ENCODE measurements around the gene RPL11. TPM values are rescaled to one million over a fixed set of nuclear protein-coding genes. Genes with fewer than 3 reads are reported as not detected.
"Not testable (repeated sequence)": the region's sequence is repeated elsewhere in the genome, so short reads cannot be mapped to it uniquely, and the experiment has no call there.

The RPL11 gene
- polyA plus RNA-seq, 4 donors, result 1,603 to 3,255 (median 2,883) TPM

DNA sequence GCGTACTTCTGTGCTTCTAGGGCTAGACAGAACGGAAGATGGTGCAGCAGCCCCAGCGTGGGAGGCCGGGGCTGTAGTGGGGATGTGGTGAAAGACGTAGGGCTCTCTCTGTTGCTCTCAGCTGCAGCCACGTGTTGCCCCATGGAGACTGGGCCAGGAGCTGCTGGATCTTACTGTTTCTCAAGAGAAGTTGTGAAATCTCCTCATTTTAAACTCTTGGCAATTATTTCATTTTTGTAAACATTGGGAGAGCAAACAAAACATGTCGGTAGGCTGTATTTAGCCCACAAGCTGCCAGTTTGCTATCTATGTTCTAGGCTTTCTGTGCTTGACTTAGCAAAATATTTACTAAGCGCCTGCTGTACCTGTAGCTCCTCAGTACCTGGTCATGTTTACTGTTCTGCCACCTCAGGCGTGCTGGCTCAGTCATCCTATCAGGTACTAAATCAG, 35.8 kb downstream of the RPL11 start:
- Histone ChIP-seq H3K36me3 (ENCODE audit: control insufficient read depth in 3 of 3, insufficient read depth in 2 of 3, low read depth in 1 of 3, low read length in 3 of 3) (no peaks in the 10 kb centered on the region), H3K4me1 (ENCODE audit: control insufficient read depth in 3 of 3, insufficient read depth in 2 of 3, low read depth in 1 of 3, low read length in 2 of 3) (peaks cover 0 to 14% (median 3%) of the 10 kb centered on the region in 3 donors), H3K27ac (ENCODE audit: low read depth in 1 of 3, low read length in 2 of 3) (peak overlapping the region in 2 of 3 donors; percentile 1 to 2), H3K27me3 (ENCODE audit: control insufficient read depth in 3 of 3, insufficient read depth in 3 of 3, low read length in 3 of 3) (no peaks in the 10 kb centered on the region), H3K9me3 (ENCODE audit: control insufficient read depth in 2 of 2, insufficient read depth in 1 of 2, low read depth in 1 of 2, low read length in 1 of 2) (no peaks in the 10 kb centered on the region), H3K4me3 (ENCODE audit: low read depth in 1 of 3, low read length in 3 of 3) (no peak overlapping the region)
- DNase-seq, result peak in 1 of 2 donors; percentile 45
- 44 to 72% (median 60%) methylated on average over 9 of the region's 9 CpGs for WGBS, 3 donors
- no peak for FAIRE-seq

DNA sequence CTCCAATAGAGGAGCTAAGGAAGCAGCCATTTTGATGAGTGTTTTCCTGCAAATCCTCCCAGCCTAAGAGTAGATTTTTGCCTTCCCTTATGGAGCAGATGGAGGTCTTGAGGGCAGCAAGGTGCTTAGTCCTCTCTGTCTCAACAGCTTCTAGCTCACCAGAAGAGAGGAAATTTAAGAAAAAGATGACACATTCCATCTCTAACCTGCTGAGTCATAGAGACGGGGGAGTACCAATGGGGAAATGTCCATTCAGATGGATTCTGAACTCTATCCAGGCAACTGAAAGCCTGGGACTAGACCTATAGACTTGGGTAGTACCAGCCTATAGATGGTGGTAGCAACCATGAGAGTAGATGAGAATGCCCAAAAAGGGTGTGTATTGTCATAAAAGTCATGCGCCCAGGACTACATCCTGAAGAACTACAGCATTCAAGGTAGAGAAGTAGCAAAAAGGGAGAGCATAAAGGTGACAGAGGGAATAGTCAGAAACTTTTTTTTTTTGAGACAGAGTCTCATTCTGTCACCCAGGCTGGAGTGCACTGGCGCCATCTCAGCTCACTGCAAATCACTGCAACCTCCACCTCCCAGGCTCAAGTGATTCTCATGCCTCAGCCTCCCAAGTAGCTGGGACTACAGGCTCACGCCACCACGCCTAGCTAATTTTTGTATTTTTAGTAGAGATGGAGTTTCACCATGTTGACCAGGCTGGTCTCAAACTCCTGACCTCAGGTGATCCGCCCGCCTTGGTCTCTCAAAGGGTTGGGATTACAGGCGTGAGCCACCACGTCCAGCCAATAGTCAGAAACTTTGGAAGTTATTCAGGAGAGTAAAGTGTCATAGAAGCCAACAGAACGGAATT, 41.0 kb downstream of the RPL11 start:
- FAIRE-seq (no peak), DNase-seq (no peak)
- H3K27ac ChIP-seq (ENCODE audit: low read depth in 1 of 3, low read length in 2 of 3), result no peak overlapping the region
- H3K36me3 ChIP-seq (ENCODE audit: control insufficient read depth in 3 of 3, insufficient read depth in 2 of 3, low read depth in 1 of 3, low read length in 3 of 3), result no peaks in the 10 kb centered on the region
- H3K27me3 ChIP-seq (ENCODE audit: control insufficient read depth in 3 of 3, insufficient read depth in 3 of 3, low read length in 3 of 3), result no peaks in the 10 kb centered on the region
- no peaks in the 10 kb centered on the region for H3K9me3 ChIP-seq (ENCODE audit: control insufficient read depth in 2 of 2, insufficient read depth in 1 of 2, low read depth in 1 of 2, low read length in 1 of 2)
- peaks cover 0 to 8% (median 3%) of the 10 kb centered on the region in 3 donors for H3K4me1 ChIP-seq (ENCODE audit: control insufficient read depth in 3 of 3, insufficient read depth in 2 of 3, low read depth in 1 of 3, low read length in 2 of 3)
- WGBS, 3 donors, result 92 to 98% (median 94%) methylated on average over 10 of the region's 10 CpGs
- H3K4me3 ChIP-seq (ENCODE audit: low read depth in 1 of 3, low read length in 3 of 3), result no peak overlapping the region

DNA sequence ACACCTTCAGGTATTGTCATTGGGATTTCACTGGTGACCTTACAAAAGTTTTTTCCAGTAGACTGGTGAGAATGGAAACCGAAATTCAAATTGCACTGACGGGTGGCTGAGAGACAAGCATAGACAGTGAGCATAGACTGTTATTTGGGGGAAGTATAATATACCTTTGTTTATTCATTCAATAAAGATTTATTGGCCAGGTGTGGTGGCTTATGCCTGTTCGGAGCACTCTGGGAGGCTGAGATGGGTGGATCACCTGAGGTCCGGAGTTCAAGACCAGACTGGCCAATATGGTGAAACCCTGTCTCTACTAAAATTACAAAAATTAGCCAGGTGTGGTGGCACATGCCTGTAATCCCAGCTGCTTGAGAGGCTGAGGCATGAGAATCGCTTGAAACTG, 41.7 kb downstream of the RPL11 start:
- H3K4me3 ChIP-seq (ENCODE audit: low read depth in 1 of 3, low read length in 3 of 3); H3K27me3 ChIP-seq (ENCODE audit: control insufficient read depth in 3 of 3, insufficient read depth in 3 of 3, low read length in 3 of 3); H3K27ac ChIP-seq (ENCODE audit: low read depth in 1 of 3, low read length in 2 of 3); H3K4me1 ChIP-seq (ENCODE audit: control insufficient read depth in 3 of 3, insufficient read depth in 2 of 3, low read depth in 1 of 3, low read length in 2 of 3); H3K9me3 ChIP-seq (ENCODE audit: control insufficient read depth in 2 of 2, insufficient read depth in 1 of 2, low read depth in 1 of 2, low read length in 1 of 2); FAIRE-seq; DNase-seq; H3K36me3 ChIP-seq (ENCODE audit: control insufficient read depth in 3 of 3, insufficient read depth in 2 of 3, low read depth in 1 of 3, low read length in 3 of 3): not testable (repeated sequence)
- WGBS, 3 donors, result 64 to 82% (median 67%) methylated on average over 5 of the region's 5 CpGs

DNA sequence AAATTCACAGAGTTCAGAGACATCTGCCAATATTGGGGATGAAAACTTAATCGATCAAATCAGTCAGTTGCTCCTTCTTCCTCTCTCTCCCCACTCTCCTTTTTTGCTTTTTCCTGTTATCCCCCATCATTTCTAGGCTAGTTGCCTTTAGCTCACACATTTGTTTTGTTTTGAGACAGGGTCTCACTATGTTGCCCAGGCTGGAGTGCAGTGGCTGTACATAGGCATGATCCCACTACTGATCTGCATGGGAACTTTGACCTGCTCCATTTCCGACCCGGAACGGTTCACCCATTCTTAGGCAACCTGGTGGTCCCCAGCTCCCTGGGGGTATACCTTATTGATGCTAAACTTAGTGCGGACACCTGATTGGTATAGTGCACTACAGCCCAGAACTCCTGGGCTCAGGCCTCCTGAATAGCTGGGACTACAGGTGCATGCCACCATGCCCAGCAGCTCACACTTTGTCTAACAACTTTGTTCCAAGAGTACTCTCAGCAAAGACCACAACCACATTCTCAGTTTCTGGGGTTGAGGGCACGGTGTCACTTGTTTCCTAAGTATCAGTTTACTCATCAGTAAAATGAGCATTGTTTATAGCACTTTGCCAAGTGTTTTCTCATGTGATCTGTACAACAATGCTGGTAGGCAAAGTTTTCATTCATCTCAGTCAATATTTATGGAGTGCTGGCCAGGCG, 45.0 kb downstream of the RPL11 start:
- Histone ChIP-seq H3K9me3 (ENCODE audit: control insufficient read depth in 2 of 2, insufficient read depth in 1 of 2, low read depth in 1 of 2, low read length in 1 of 2) (no peaks in the 10 kb centered on the region), H3K27ac (ENCODE audit: low read depth in 1 of 3, low read length in 2 of 3) (no peak overlapping the region), H3K36me3 (ENCODE audit: control insufficient read depth in 3 of 3, insufficient read depth in 2 of 3, low read depth in 1 of 3, low read length in 3 of 3) (peaks cover 0 to 4% (median 0%) of the 10 kb centered on the region in 3 donors), H3K4me3 (ENCODE audit: low read depth in 1 of 3, low read length in 3 of 3) (no peak overlapping the region), H3K27me3 (ENCODE audit: control insufficient read depth in 3 of 3, insufficient read depth in 3 of 3, low read length in 3 of 3) (no peaks in the 10 kb centered on the region), H3K4me1 (ENCODE audit: control insufficient read depth in 3 of 3, insufficient read depth in 2 of 3, low read depth in 1 of 3, low read length in 2 of 3) (no peaks in the 10 kb centered on the region)
- DNase-seq, result no peak
- no peak for FAIRE-seq
- WGBS, 3 donors, result 88 to 93% (median 92%) methylated on average over 7 of the region's 7 CpGs

DNA sequence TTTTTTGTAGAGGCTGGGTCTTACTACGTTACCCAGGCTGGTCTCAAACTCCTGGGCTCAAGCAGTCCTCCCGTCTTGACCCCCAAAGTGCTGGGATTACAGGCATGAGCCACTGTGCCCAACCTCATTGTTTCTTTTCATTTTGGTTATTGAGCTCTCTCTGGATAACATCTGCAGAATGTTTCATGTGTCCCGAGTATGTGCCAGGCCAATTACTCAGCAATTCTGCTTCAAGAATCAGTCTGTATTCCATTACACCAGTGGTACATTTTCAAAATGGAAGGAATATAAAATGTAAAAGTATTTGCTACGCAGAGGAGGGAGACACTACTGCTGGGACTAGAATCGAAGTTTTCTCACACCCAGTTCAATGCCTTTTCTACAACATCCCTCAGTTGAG, 50.0 kb downstream of the RPL11 start:
- H3K9me3 ChIP-seq (ENCODE audit: control insufficient read depth in 2 of 2, insufficient read depth in 1 of 2, low read depth in 1 of 2, low read length in 1 of 2), result no peaks in the 10 kb centered on the region
- FAIRE-seq (no peak), DNase-seq (no peak)
- H3K27ac ChIP-seq (ENCODE audit: low read depth in 1 of 3, low read length in 2 of 3), result no peak overlapping the region
- no peaks in the 10 kb centered on the region for H3K27me3 ChIP-seq (ENCODE audit: control insufficient read depth in 3 of 3, insufficient read depth in 3 of 3, low read length in 3 of 3)
- H3K36me3 ChIP-seq (ENCODE audit: control insufficient read depth in 3 of 3, insufficient read depth in 2 of 3, low read depth in 1 of 3, low read length in 3 of 3), result peaks cover 0 to 9% (median 0%) of the 10 kb centered on the region in 3 donors
- 88 to 89% (median 89%) methylated on average over 5 of the region's 5 CpGs for WGBS, 3 donors
- H3K4me1 ChIP-seq (ENCODE audit: control insufficient read depth in 3 of 3, insufficient read depth in 2 of 3, low read depth in 1 of 3, low read length in 2 of 3), result peaks cover 0 to 13% (median 4%) of the 10 kb centered on the region in 3 donors
- H3K4me3 ChIP-seq (ENCODE audit: low read depth in 1 of 3, low read length in 3 of 3), result no peak overlapping the region

DNA sequence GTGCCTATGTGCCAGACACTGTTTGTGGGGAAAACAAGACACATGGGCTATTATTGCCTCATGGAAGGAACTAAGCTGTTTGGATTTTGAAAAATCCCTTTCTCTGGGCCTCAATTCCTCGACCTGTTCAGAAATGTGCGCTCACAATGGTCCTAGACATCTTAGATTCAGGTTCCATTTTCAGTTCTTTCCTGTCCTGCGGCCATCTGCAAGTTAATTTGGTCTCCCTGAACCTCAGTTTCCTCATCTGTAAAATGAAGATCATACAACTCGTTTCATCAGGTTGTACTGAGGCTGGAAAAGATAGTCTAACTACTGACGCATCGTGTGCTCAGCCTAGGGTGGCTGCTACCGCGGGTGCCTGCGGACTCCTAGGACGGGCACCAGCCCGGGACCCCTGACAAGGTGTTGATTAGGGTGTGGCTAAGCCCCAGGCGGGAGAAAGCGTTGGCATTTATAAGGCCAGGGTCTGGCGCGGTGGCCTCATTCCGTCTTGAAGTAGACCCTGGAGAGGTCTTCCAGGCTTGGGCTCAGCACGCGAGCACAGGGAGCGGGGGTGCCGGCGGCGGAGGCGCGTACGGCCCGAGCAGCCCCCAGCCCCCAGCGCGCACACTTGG, 51.2 kb downstream of the RPL11 start:
- H3K27ac ChIP-seq (ENCODE audit: low read depth in 1 of 3, low read length in 2 of 3), result peak overlapping the region; percentile 69 to 94 (median 93)
- H3K36me3 ChIP-seq (ENCODE audit: control insufficient read depth in 3 of 3, insufficient read depth in 2 of 3, low read depth in 1 of 3, low read length in 3 of 3), result peaks cover 0 to 9% (median 0%) of the 10 kb centered on the region in 3 donors
- no peaks in the 10 kb centered on the region for H3K9me3 ChIP-seq (ENCODE audit: control insufficient read depth in 2 of 2, insufficient read depth in 1 of 2, low read depth in 1 of 2, low read length in 1 of 2)
- H3K4me3 ChIP-seq (ENCODE audit: low read depth in 1 of 3, low read length in 3 of 3), result peak overlapping the region; percentile 77 to 95 (median 85)
- DNase-seq (no peak), FAIRE-seq (no peak)
- peaks cover 0 to 13% (median 4%) of the 10 kb centered on the region in 3 donors for H3K4me1 ChIP-seq (ENCODE audit: control insufficient read depth in 3 of 3, insufficient read depth in 2 of 3, low read depth in 1 of 3, low read length in 2 of 3)
- 4 to 7% (median 5%) methylated on average over 26 to 28 of the region's 28 CpGs for WGBS, 3 donors
- no peaks in the 10 kb centered on the region for H3K27me3 ChIP-seq (ENCODE audit: control insufficient read depth in 3 of 3, insufficient read depth in 3 of 3, low read length in 3 of 3)

DNA sequence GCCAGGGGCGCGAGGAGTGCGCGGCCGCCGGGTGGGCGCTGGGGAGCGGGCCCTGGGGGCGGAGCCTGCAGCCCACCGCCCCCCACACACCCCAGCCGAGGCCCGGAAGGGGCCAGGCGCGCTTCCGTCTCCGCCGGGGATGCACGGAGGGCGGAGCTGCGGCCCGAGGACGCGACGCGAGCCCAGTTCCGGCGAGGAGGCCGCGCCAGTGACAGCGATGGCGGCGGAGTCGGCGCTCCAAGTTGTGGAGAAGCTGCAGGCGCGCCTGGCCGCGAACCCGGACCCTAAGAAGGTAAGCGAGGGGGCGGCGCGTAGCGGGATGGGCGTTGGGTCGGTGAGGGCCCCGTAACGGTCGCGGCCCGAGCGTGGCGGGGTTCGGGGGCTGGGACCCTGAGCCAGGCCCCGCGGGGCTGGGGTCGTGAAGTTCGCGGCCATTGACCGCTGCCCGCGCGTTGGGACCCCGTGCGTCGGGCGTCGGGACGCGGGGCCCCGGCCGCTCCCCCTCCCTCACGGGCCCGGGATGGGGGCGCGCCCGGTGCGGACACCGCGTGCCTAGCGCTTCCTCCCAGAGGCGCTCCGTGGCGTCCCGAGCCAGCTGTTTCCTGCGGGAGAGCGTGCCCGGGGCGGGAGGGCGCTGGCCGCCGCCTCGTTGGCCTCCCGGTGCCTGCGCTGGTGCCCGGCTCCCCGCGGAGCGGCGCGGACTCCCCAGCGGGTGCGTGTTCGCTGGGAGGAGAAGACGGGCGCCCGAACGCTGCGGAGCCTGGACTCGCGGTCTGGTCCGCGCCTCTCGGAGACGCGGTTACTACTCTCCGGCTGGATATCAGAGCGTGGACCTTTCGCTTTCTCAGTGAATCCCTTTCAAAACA, 51.9 kb downstream of the RPL11 start, which contains the start of gene ELOA:
ELOA (plus strand) TSS at position 185 of the 866 bp plus-strand sequence; CDS start at position 218, 33 bp downstream.
- Histone ChIP-seq H3K4me1 (ENCODE audit: control insufficient read depth in 3 of 3, insufficient read depth in 2 of 3, low read depth in 1 of 3, low read length in 2 of 3) (peaks cover 0 to 13% (median 4%) of the 10 kb centered on the region in 3 donors), H3K36me3 (ENCODE audit: control insufficient read depth in 3 of 3, insufficient read depth in 2 of 3, low read depth in 1 of 3, low read length in 3 of 3) (peaks cover 0 to 9% (median 0%) of the 10 kb centered on the region in 3 donors), H3K27ac (ENCODE audit: low read depth in 1 of 3, low read length in 2 of 3) (peak within 1 kb of the TSS; percentile 84 to 94 (median 93)), H3K4me3 (ENCODE audit: low read depth in 1 of 3, low read length in 3 of 3) (peak within 1 kb of the TSS; percentile 77 to 95 (median 85)), H3K27me3 (ENCODE audit: control insufficient read depth in 3 of 3, insufficient read depth in 3 of 3, low read length in 3 of 3) (no peaks in the 10 kb centered on the region), H3K9me3 (ENCODE audit: control insufficient read depth in 2 of 2, insufficient read depth in 1 of 2, low read depth in 1 of 2, low read length in 1 of 2) (no peaks in the 10 kb centered on the region)
- WGBS, 3 donors, result 0 to 1% (median 0%) methylated on average over 65 to 119 of the region's 119 CpGs
- DNase-seq (peak; percentile 73 to 90), FAIRE-seq (no peak)
